SK-N-SH treated with all-trans-retinoic acid at 6 μM for 48 hours (cell line): ENCODE results near the gene MIB2.

Experiments used
- ISL1 ChIP-seq: fragments of 250-450 bp; sonication (Bioruptor Pico); IDR thresholded peaks from 2 replicates; pipeline ENCODE4 v2.1.2; 2022; ENCODE audit warnings: mild to moderate bottlenecking, moderate library complexity
- TOX ChIP-seq: fragments of 250-450 bp; sonication (Bioruptor Pico); IDR thresholded peaks from 2 replicates; pipeline ENCODE4 v1.8.0; 2021; ENCODE audit warnings: mild to moderate bottlenecking, moderate library complexity, borderline replicate concordance

GRCh38 chr1:1625824-1626206 is 10.5 kb downstream of the MIB2 start:
- TF ChIP-seq TOX: no peak
- TF ChIP-seq ISL1: no peak
